HG03039 (cell line): ENCODE data around the gene STARD5.
"Not testable (repeated sequence)": the region's sequence is repeated elsewhere in the genome, so short reads cannot be mapped to it uniquely, and the experiment has no call there.

Experiments used
- ATAC-seq: cut with Tn5 transposase; IDR thresholded peaks from one replicate; pipeline ENCODE4 v1.9.1; 2021; ENCODE audit warnings: mild to moderate bottlenecking, moderate library complexity; ENCODE audit not compliant: unreplicated experiment

STARD5 gene

GRCh38 chr15:81337713-81338157 is 13.8 kb upstream of the STARD5 start:
- ATAC-seq, result no peak

GRCh38 chr15:81337241-81337640 is 13.3 kb upstream of the STARD5 start:
- no peak for ATAC-seq

- no peak for ATAC-seq
These were observed 12.6 kb upstream of the STARD5 start for GRCh38 chr15:81336568-81336967.

- no peak for ATAC-seq
These were observed 11.7 kb upstream of the STARD5 start for GRCh38 chr15:81335631-81336030.

- ATAC-seq, result no peak
These were observed 11.0 kb upstream of the STARD5 start for GRCh38 chr15:81334768-81335435.

GRCh38 chr15:81333363-81333762 is 9.4 kb upstream of the STARD5 start:
- ATAC-seq, result no peak

- ATAC-seq, result no peak
These were observed 8.4 kb upstream of the STARD5 start for GRCh38 chr15:81332326-81332725.

- no peak for ATAC-seq
These were observed 7.7 kb upstream of the STARD5 start for GRCh38 chr15:81331600-81331999.

GRCh38 chr15:81331141-81331540 is 7.2 kb upstream of the STARD5 start:
- ATAC-seq, result not testable (repeated sequence)

- ATAC-seq, result no peak
These were observed 6.6 kb upstream of the STARD5 start for GRCh38 chr15:81330366-81331090.

GRCh38 chr15:81329446-81329845 is 5.5 kb upstream of the STARD5 start:
- no peak for ATAC-seq

- no peak for ATAC-seq
These were observed 3.6 kb upstream of the STARD5 start for GRCh38 chr15:81327516-81327915.

- ATAC-seq, result no peak
These were observed 2.7 kb upstream of the STARD5 start for GRCh38 chr15:81326466-81327212.

- ATAC-seq, result no peak
These were observed 390 bp downstream of the STARD5 start for GRCh38 chr15:81323559-81323943.

- no peak for ATAC-seq
These were observed 1.2 kb downstream of the STARD5 start for GRCh38 chr15:81322676-81323253.

- no peak for ATAC-seq
These were observed 2.3 kb downstream of the STARD5 start for GRCh38 chr15:81321667-81322066.

GRCh38 chr15:81317642-81318017 is 6.3 kb downstream of the STARD5 start:
- ATAC-seq, result no peak

- ATAC-seq, result no peak
These were observed 7.7 kb downstream of the STARD5 start for GRCh38 chr15:81316267-81316666.

- no peak for ATAC-seq
These were observed 8.3 kb downstream of the STARD5 start for GRCh38 chr15:81315452-81316175.

- ATAC-seq, result no peak
These were observed 9.6 kb downstream of the STARD5 start for GRCh38 chr15:81314378-81314777.

- ATAC-seq, result no peak
These were observed 10.3 kb downstream of the STARD5 start for GRCh38 chr15:81313686-81314085.
